PC-9 (cell line): Measurements from ENCODE around the gene HERC2. TPM values are rescaled to one million over a fixed set of nuclear protein-coding genes. Genes with fewer than 3 reads are reported as not detected.

Source experiments
- BruUV-seq: library from RNA; stranded (reverse); fragments of 400-500 nt; replicated peaks from 2 replicates; lab custom pipeline; 2021; lab: Mats Ljungman, UMichigan
- CTCF ChIA-PET: fragments of 300-600 bp; sonication (Branson Sonifier 250); formaldehyde crosslinking; loops from one replicate; lab custom pipeline; 2022; ENCODE audit warnings: antibody characterized with exemption; lab: Charles Lee
- POLR2A ChIA-PET: fragments of 300-600 bp; sonication (Branson Sonifier 250); formaldehyde crosslinking; loops from one replicate; lab custom pipeline; 2022; ENCODE audit warnings: antibody characterized with exemption; ENCODE audit not compliant: unreplicated experiment; lab: Charles Lee
- DNase-seq, 2 experiments: peaks; one replicate each; pipeline versions ENCODE4 v3.0.0 to v3.0.0-alpha.2; 2015 to 2022; ENCODE audit warnings: mixed read lengths in 1 of 2
- H2AFZ ChIP-seq: fragments of 200-600 bp; sonication (generic); 2 replicates; pipeline ENCODE4 v1.8.1; 2017; ENCODE audit warnings: antibody characterized with exemption
- H3F3A ChIP-seq: fragments of 200-600 bp; sonication (generic); 2 replicates; pipeline ENCODE4 v1.8.1; 2017; ENCODE audit warnings: antibody characterized with exemption, mild to moderate bottlenecking, low read depth; ENCODE audit not compliant: insufficient read depth
- H3K27ac ChIP-seq: fragments of 200-600 bp; sonication (generic); 2 replicates; pipeline ENCODE4 v1.6.1; 2016; ENCODE audit warnings: mixed run types
- H3K27me3 ChIP-seq: fragments of 200-600 bp; sonication (generic); 2 replicates; pipeline ENCODE4 v1.6.1; 2016; ENCODE audit warnings: low read depth, mixed run types; ENCODE audit not compliant: insufficient read depth
- H3K36me3 ChIP-seq: fragments of 200-600 bp; sonication (generic); 2 replicates; pipeline ENCODE4 v1.6.1; 2016; ENCODE audit warnings: low read depth, mixed run types
- H3K4me1 ChIP-seq: fragments of 200-600 bp; sonication (generic); replicated peaks from 2 replicates; pipeline ENCODE4 v1.6.1; 2016; ENCODE audit warnings: mixed run types; ENCODE audit not compliant: insufficient read depth
- H3K4me2 ChIP-seq: fragments of 200-600 bp; sonication (generic); 2 replicates; pipeline ENCODE4 v1.6.1; 2017; ENCODE audit warnings: mixed run types
- H3K4me3 ChIP-seq: fragments of 200-600 bp; sonication (generic); 2 replicates; pipeline ENCODE4 v1.6.1; 2016; ENCODE audit warnings: mixed run types
- H3K79me2 ChIP-seq: fragments of 200-600 bp; sonication (generic); 2 replicates; pipeline ENCODE4 v1.6.1; 2017; ENCODE audit warnings: low read depth, mixed run types
- H3K9me2 ChIP-seq: fragments of 200-600 bp; sonication (generic); 2 replicates; pipeline ENCODE4 v1.8.1; 2017; ENCODE audit warnings: mild to moderate bottlenecking; ENCODE audit not compliant: insufficient read depth
- H3K9me3 ChIP-seq: fragments of 200-600 bp; sonication (generic); 2 replicates; pipeline ENCODE4 v1.8.1; 2016; ENCODE audit warnings: low read depth; ENCODE audit not compliant: insufficient read depth
- H4K20me1 ChIP-seq: fragments of 200-600 bp; sonication (generic); 2 replicates; pipeline ENCODE4 v1.8.1; 2017; ENCODE audit not compliant: insufficient read depth
- CTCF ChIP-seq: fragments of 200-600 bp; sonication (generic); conservative IDR thresholded peaks from 2 replicates; pipeline ENCODE4 v1.6.1; 2017; ENCODE audit warnings: mixed run types, antibody characterized with exemption, mild to moderate bottlenecking, moderate library complexity
- EZH2 ChIP-seq: fragments of 200-600 bp; sonication (generic); IDR thresholded peaks from 2 replicates; pipeline ENCODE4 v1.8.0; 2017; ENCODE audit warnings: antibody characterized with exemption, low read depth
- intact Hi-C: fragments of 100-400 bp; cut with micrococcal nuclease; formaldehyde crosslinking; loops from one replicate; pipeline ENCODE4 v1.10.0; 2022; ENCODE audit not compliant: unreplicated experiment
- total RNA-seq: library from RNA; stranded (reverse); gene quantifications from 2 replicates; pipeline ENCODE4 v1.2.3, GENCODE V29; 2021

Gene HERC2
- total RNA-seq, 1 experiment from 2014 or later: 49.7 TPM

DNA sequence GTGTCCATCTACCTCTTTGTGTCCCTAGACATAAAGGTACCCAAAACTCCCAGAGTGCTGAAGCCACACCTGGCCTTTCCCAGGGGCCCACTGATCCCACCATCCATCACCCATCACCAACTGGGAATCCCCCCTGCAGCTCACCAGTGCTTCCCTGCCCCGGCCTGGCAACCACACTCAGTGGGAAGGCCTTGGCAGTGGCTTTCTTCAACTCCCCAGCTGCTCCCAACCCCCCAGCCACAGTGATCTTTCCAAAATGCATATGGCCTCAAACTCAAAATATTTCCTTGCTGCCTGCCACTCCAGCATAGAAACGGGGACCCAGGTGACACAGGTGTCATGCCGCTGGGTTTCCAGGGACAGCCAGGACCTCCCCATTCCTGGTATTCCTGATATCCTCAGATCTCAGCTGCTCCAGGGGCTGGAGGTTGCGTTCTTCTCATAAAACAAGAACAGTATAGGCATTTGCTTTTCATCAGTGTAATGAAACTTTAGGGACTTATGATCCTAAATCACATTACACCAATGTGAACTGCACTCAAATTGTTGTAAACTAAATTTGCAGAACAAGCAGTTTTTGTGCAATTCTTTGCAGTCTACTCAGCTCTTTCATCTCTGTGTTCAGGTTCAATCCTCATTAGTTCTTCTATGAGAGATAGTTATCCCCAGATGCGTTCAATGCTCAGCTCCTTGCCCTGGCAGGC is 224.2 kb downstream of the HERC2 start:
- peaks cover 15% of the 10 kb centered on the region; the same call in 1 of the 2 replicates for H3K27me3 ChIP-seq
- intact Hi-C loops: no loop called here

GRCh38 chr15:28096670-28097431 is 225.1 kb downstream of the HERC2 start:
- H3K9me3 ChIP-seq: no peaks in the 10 kb centered on the region
- H3K36me3 ChIP-seq: no peaks in the 10 kb centered on the region
- no peak for TF ChIP-seq EZH2
- TF ChIP-seq CTCF: no peak
- POLR2A ChIA-PET: no interaction called here
- BruUV-seq: no TSS peak
- H3K4me2 ChIP-seq: no peak overlapping the region
- H3F3A ChIP-seq: no peaks in the 10 kb centered on the region
- no peak overlapping the region for H3K4me3 ChIP-seq
- no peak overlapping the region for H3K27ac ChIP-seq
- H3K9me2 ChIP-seq: no peaks in the 10 kb centered on the region
- H3K79me2 ChIP-seq: no peaks in the 10 kb centered on the region
- no peak for DNase-seq
- intact Hi-C loops: no loop called here
- no peaks in the 10 kb centered on the region for H3K4me1 ChIP-seq
- no peak overlapping the region for H2AFZ ChIP-seq
- peaks cover 10% of the 10 kb centered on the region; the same call in 1 of the 2 replicates for H3K27me3 ChIP-seq
- CTCF ChIA-PET: no interaction called here
- no peaks in the 10 kb centered on the region for H4K20me1 ChIP-seq

More for the DNA sequence above, 224.2 kb downstream of the HERC2 start:
- no peak overlapping the region for H2AFZ ChIP-seq
- no TSS peak for BruUV-seq
- no peak overlapping the region for H3K4me3 ChIP-seq
- no peaks in the 10 kb centered on the region for H3K4me1 ChIP-seq
- TF ChIP-seq CTCF: no peak
- TF ChIP-seq EZH2: no peak
- CTCF ChIA-PET: no interaction called here
- H4K20me1 ChIP-seq: no peaks in the 10 kb centered on the region
- no peaks in the 10 kb centered on the region for H3K79me2 ChIP-seq
- POLR2A ChIA-PET: no interaction called here
- H3K9me3 ChIP-seq: no peaks in the 10 kb centered on the region
- no peaks in the 10 kb centered on the region for H3F3A ChIP-seq
- DNase-seq: no peak
- H3K9me2 ChIP-seq: no peaks in the 10 kb centered on the region
- no peaks in the 10 kb centered on the region for H3K36me3 ChIP-seq
- no peak overlapping the region for H3K27ac ChIP-seq
- H3K4me2 ChIP-seq: no peak overlapping the region

- Histone ChIP-seq H4K20me1 (no peaks in the 10 kb centered on the region), H3K4me3 (no peak overlapping the region), H3K4me2 (no peak overlapping the region), H3K27me3 (peaks cover 6% of the 10 kb centered on the region; the same call in 1 of the 2 replicates), H2AFZ (no peak overlapping the region), H3K79me2 (no peaks in the 10 kb centered on the region), H3F3A (no peaks in the 10 kb centered on the region), H3K9me2 (no peaks in the 10 kb centered on the region), H3K27ac (no peak overlapping the region), H3K4me1 (no peaks in the 10 kb centered on the region), H3K9me3 (no peaks in the 10 kb centered on the region), H3K36me3 (no peaks in the 10 kb centered on the region)
- DNase-seq: no peak
- intact Hi-C loops: no loop called here
- ChIA-PET CTCF (no interaction called here), POLR2A (no interaction called here)
- no TSS peak for BruUV-seq
- TF ChIP-seq EZH2 (no peak), CTCF (no peak)
Measured at GRCh38 chr15:28096411-28096669, 225.6 kb downstream of the HERC2 start.
